ENCODE results near the gene FAM168B.
A peak's percentile ranks its signal among the peaks of the same experiment; 100 is the strongest.

FAM168B gene

GRCh38 chr2:131063501-131064283 is 29.6 kb downstream of the FAM168B start:
- H3K9me3 Mint-ChIP-seq: no peaks in the 10 kb centered on the region
- peak overlapping the region; percentile 27 for H3K4me3 Mint-ChIP-seq
- peaks cover 54% of the 10 kb centered on the region for H3K4me1 Mint-ChIP-seq
- no peaks in the 10 kb centered on the region for H3K27me3 Mint-ChIP-seq (ENCODE audit: low read depth, poor library complexity)
- TF ChIP-seq CTCF (IDR thresholded peaks at IDR 0.05): no peak
- peak overlapping the region; percentile 69 for H3K27ac Mint-ChIP-seq
- no peak for DNase-seq
- peaks cover 80% of the 10 kb centered on the region for H3K36me3 Mint-ChIP-seq (ENCODE audit: low read depth)

DNA sequence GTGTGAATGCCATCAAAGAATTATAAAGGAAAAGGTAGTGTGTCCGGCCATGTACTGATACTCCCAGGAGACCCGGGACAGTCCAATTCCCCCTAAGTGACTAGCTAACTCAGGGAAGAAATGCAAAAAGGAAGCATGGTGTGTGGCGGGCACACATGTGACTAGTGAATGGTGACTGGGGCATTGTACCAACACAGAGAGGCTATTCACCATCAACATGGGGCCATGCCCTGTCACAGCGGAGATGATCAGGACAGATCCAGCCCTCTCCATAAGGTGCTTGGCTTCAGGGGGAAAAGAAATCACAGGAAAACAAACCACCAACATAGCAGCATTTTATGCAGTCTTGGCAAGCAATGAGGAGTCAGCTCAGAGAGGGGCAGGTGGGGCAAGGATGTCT is 34.3 kb downstream of the FAM168B start:
- H3K36me3 Mint-ChIP-seq (ENCODE audit: low read depth): peaks cover 84% of the 10 kb centered on the region
- DNase-seq: no peak
- no peak overlapping the region for H3K27ac Mint-ChIP-seq
- no peak overlapping the region for H3K4me3 Mint-ChIP-seq
- H3K27me3 Mint-ChIP-seq (ENCODE audit: low read depth, poor library complexity): no peaks in the 10 kb centered on the region
- no peak for TF ChIP-seq CTCF (IDR thresholded peaks at IDR 0.05)
- H3K9me3 Mint-ChIP-seq: no peaks in the 10 kb centered on the region
- H3K4me1 Mint-ChIP-seq: peaks cover 43% of the 10 kb centered on the region

- no peaks in the 10 kb centered on the region for H3K27me3 Mint-ChIP-seq (ENCODE audit: low read depth, poor library complexity)
- no peaks in the 10 kb centered on the region for H3K9me3 Mint-ChIP-seq
- H3K36me3 Mint-ChIP-seq (ENCODE audit: low read depth): peaks cover 83% of the 10 kb centered on the region
- no peak overlapping the region for H3K27ac Mint-ChIP-seq
- no peak for TF ChIP-seq CTCF (IDR thresholded peaks at IDR 0.05)
- no peak overlapping the region for H3K4me3 Mint-ChIP-seq
- DNase-seq: no peak
- peaks cover 38% of the 10 kb centered on the region for H3K4me1 Mint-ChIP-seq
Measured at GRCh38 chr2:131058214-131058843, 34.9 kb downstream of the FAM168B start.

- H3K27me3 Mint-ChIP-seq (ENCODE audit: low read depth, poor library complexity): no peaks in the 10 kb centered on the region
- H3K4me3 Mint-ChIP-seq: no peak overlapping the region
- no peak for DNase-seq
- H3K9me3 Mint-ChIP-seq: no peaks in the 10 kb centered on the region
- H3K36me3 Mint-ChIP-seq (ENCODE audit: low read depth): peaks cover 85% of the 10 kb centered on the region
- H3K4me1 Mint-ChIP-seq: peaks cover 27% of the 10 kb centered on the region
- no peak for TF ChIP-seq CTCF (IDR thresholded peaks at IDR 0.05)
- no peak overlapping the region for H3K27ac Mint-ChIP-seq
Measured at GRCh38 chr2:131056932-131057287, 36.4 kb downstream of the FAM168B start.

DNA sequence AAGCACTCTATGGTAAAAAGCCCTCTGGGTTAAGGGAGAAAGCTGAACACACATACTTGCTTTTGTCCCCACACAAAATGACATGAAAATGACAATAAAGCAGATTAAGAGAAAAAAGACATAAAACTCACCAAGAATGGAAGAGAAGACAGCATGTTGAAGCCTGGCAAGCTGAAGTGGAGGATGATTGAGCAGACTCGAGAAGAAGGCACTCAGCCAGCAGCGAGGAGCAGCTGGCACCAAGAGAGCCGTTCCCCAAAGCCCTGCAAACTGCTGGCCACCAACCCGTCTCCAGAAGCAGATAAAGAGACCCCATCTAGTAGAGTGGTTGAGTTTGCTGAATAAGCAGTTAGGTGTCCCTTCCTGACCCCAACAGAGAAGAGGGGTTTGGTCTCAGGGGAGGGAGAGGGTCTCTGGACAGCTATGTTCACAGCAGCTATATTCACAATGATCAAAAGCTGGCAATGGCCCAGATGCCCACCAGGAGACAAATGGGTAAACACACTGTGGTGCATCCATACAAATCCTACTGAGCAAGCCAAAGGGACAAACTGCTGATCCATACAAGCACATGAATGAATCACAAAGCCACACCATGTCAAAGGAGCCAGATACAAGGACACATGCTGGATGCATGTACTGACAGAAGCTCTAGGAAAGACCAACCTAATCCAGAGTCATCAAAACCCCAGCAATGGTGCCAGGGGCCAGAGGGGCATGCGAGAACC is 36.9 kb downstream of the FAM168B start:
- no peak for DNase-seq
- no peak for TF ChIP-seq CTCF (IDR thresholded peaks at IDR 0.05)
- Mint-ChIP-seq H3K4me3 (no peak overlapping the region), H3K27me3 (ENCODE audit: low read depth, poor library complexity) (no peaks in the 10 kb centered on the region), H3K36me3 (ENCODE audit: low read depth) (peaks cover 85% of the 10 kb centered on the region), H3K4me1 (peaks cover 22% of the 10 kb centered on the region), H3K27ac (peak overlapping the region; percentile 67), H3K9me3 (no peaks in the 10 kb centered on the region)
